ENCODE data around the gene NINJ2.

- TF ChIP-seq CTCF (IDR thresholded peaks at IDR 0.05) = no peak
- no peak for TF ChIP-seq POLR2A (IDR thresholded peaks at IDR 0.05)
Observed at GRCh38 chr12:556498-556897, 106.7 kb downstream of the NINJ2 start.
